OCI-LY1 (cell line): ENCODE measurements around the gene IDUA.
"Not testable (repeated sequence)": the region's sequence is repeated elsewhere in the genome, so short reads cannot be mapped to it uniquely, and the experiment has no call there.

ENCODE experiments used
- H2AFZ ChIP-seq: fragments of 200-600 bp; sonication (generic), shearing (Covaris generic); 2 replicates; pipeline ENCODE4 v1.6.0; 2014; ENCODE audit warnings: antibody characterized with exemption, mild to moderate bottlenecking, low read length
- H3F3A ChIP-seq: fragments of 200-600 bp; sonication (generic), shearing (Covaris generic); 2 replicates; pipeline ENCODE4 v1.6.0; 2014; ENCODE audit warnings: mild to moderate bottlenecking, antibody characterized with exemption, low read length, moderate library complexity; ENCODE audit not compliant: insufficient read depth
- H3K27ac ChIP-seq: fragments of 200-600 bp; sonication (generic); 2 replicates; pipeline ENCODE4 v1.5.1; 2014; ENCODE audit warnings: low read length, mixed run types, mild to moderate bottlenecking, low read depth; ENCODE audit not compliant: poor library complexity, severe bottlenecking
- H3K27me3 ChIP-seq: fragments of 200-600 bp; sonication (generic); 2 replicates; pipeline ENCODE4 v1.6.0; 2014; ENCODE audit warnings: antibody characterized with exemption, mild to moderate bottlenecking, low read length, moderate library complexity; ENCODE audit not compliant: insufficient read depth
- H3K36me3 ChIP-seq: fragments of 200-600 bp; sonication (generic); 2 replicates; pipeline ENCODE4 v1.6.1; 2014; ENCODE audit warnings: mild to moderate bottlenecking, antibody characterized with exemption, low read length, moderate library complexity, mixed read lengths; ENCODE audit not compliant: insufficient read depth
- H3K4me1 ChIP-seq: fragments of 200-600 bp; sonication (generic); 2 replicates; pipeline ENCODE4 v1.5.1; 2014; ENCODE audit warnings: mild to moderate bottlenecking, low read length, moderate library complexity; ENCODE audit not compliant: insufficient read depth, severe bottlenecking
- H3K4me2 ChIP-seq: fragments of 200-600 bp; sonication (generic), shearing (Covaris generic); 2 replicates; pipeline ENCODE4 v1.6.1; 2014; ENCODE audit warnings: low read length
- H3K4me3 ChIP-seq: fragments of 200-600 bp; sonication (generic); 2 replicates; pipeline ENCODE4 v1.5.1; 2014; ENCODE audit warnings: low read length, low read depth, mild to moderate bottlenecking, mixed read lengths; ENCODE audit not compliant: poor library complexity, severe bottlenecking
- H3K79me2 ChIP-seq: fragments of 200-600 bp; shearing (Covaris generic); 2 replicates; pipeline ENCODE4 v1.6.1; 2016; ENCODE audit warnings: mixed run types, low read length, mixed read lengths; ENCODE audit not compliant: insufficient read depth
- H3K9ac ChIP-seq: fragments of 200-600 bp; sonication (generic), shearing (Covaris generic); 2 replicates; pipeline ENCODE4 v1.6.1; 2014; ENCODE audit warnings: mild to moderate bottlenecking, low read length, mixed read lengths
- H3K9me2 ChIP-seq: fragments of 200-600 bp; sonication (generic), shearing (Covaris generic); 2 replicates; pipeline ENCODE4 v1.6.1; 2014; ENCODE audit warnings: low read depth, mild to moderate bottlenecking, low read length, mixed read lengths
- H3K9me3 ChIP-seq: fragments of 200-600 bp; shearing (Covaris generic); 2 replicates; pipeline ENCODE4 v1.6.1; 2014; ENCODE audit warnings: low read length, mixed read lengths
- H4K20me1 ChIP-seq: fragments of 200-600 bp; sonication (generic), shearing (Covaris generic); 2 replicates; pipeline ENCODE4 v1.6.0; 2016; ENCODE audit warnings: mild to moderate bottlenecking, low read length; ENCODE audit not compliant: insufficient read depth
- CTCF ChIP-seq: fragments of 200-600 bp; sonication (generic), shearing (Covaris generic); IDR thresholded peaks from 2 replicates; pipeline ENCODE4 v1.5.1; 2017; ENCODE audit warnings: mild to moderate bottlenecking, antibody characterized with exemption, low read length, moderate library complexity, mixed read lengths
- EZH2 ChIP-seq: fragments of 200-600 bp; sonication (generic), shearing (Covaris generic); IDR thresholded peaks from 2 replicates; pipeline ENCODE4 v1.8.0; 2017; ENCODE audit warnings: borderline replicate concordance, mixed run types, mild to moderate bottlenecking, antibody characterized with exemption, low read length, moderate library complexity, mixed read lengths

The IDUA gene

GRCh38 chr4:998096-998691, 11.3 kb downstream of the IDUA start:
- H4K20me1 ChIP-seq, result no peaks in the 10 kb centered on the region
- no peak overlapping the region for H3K27ac ChIP-seq
- H3K9me3 ChIP-seq, result no peaks in the 10 kb centered on the region
- H3K4me1 ChIP-seq, result peaks cover 8% of the 10 kb centered on the region
- H3K27me3 ChIP-seq, result no peaks in the 10 kb centered on the region
- H3K79me2 ChIP-seq, result no peaks in the 10 kb centered on the region
- H3K9me2 ChIP-seq, result no peaks in the 10 kb centered on the region
- no peaks in the 10 kb centered on the region for H3F3A ChIP-seq
- H2AFZ ChIP-seq, result no peak overlapping the region
- H3K9ac ChIP-seq, result no peak overlapping the region
- H3K36me3 ChIP-seq, result no peaks in the 10 kb centered on the region
- H3K4me3 ChIP-seq, result no peak overlapping the region
- no peak for TF ChIP-seq EZH2
- TF ChIP-seq CTCF, result no peak
- H3K4me2 ChIP-seq, result no peak overlapping the region

GRCh38 chr4:999240-999863, 12.5 kb downstream of the IDUA start:
- not testable (repeated sequence) for H3K27ac ChIP-seq, H3K4me2 ChIP-seq, H3K4me1 ChIP-seq, H3K9me2 ChIP-seq, H2AFZ ChIP-seq, H4K20me1 ChIP-seq, H3K79me2 ChIP-seq, H3K9me3 ChIP-seq, H3K36me3 ChIP-seq, H3K27me3 ChIP-seq, H3K4me3 ChIP-seq, H3F3A ChIP-seq, H3K9ac ChIP-seq

- no peak overlapping the region for H2AFZ ChIP-seq
- no peaks in the 10 kb centered on the region for H3K27me3 ChIP-seq
- H3F3A ChIP-seq, result no peaks in the 10 kb centered on the region
- H3K9ac ChIP-seq, result no peak overlapping the region
- no peaks in the 10 kb centered on the region for H3K9me2 ChIP-seq
- no peaks in the 10 kb centered on the region for H3K79me2 ChIP-seq
- no peak for TF ChIP-seq EZH2
- TF ChIP-seq CTCF, result no peak
- H3K9me3 ChIP-seq, result no peaks in the 10 kb centered on the region
- H3K27ac ChIP-seq, result no peak overlapping the region
- no peaks in the 10 kb centered on the region for H3K4me1 ChIP-seq
- H3K4me2 ChIP-seq, result no peak overlapping the region
- H3K36me3 ChIP-seq, result no peaks in the 10 kb centered on the region
- no peak overlapping the region for H3K4me3 ChIP-seq
- H4K20me1 ChIP-seq, result no peaks in the 10 kb centered on the region
Observed at GRCh38 chr4:999882-1000425, 13.1 kb downstream of the IDUA start.
